HG02943 (cell line): Measurements from ENCODE around the gene PANX2.

Experiments
- ATAC-seq: cut with Tn5 transposase; IDR thresholded peaks from one replicate; pipeline ENCODE4 v1.9.1; 2021; ENCODE audit warnings: mild to moderate bottlenecking, low read depth, moderate library complexity; ENCODE audit not compliant: unreplicated experiment

PANX2 gene

GRCh38 chr22:50225200-50225969 is 54.9 kb downstream of the PANX2 start:
- no peak for ATAC-seq

- ATAC-seq, result no peak
Measured at GRCh38 chr22:50226063-50226874, 55.7 kb downstream of the PANX2 start.

GRCh38 chr22:50226875-50227165 is 56.3 kb downstream of the PANX2 start:
- ATAC-seq, result no peak

- ATAC-seq, result no peak
Measured at GRCh38 chr22:50227579-50228215, 57.2 kb downstream of the PANX2 start.

GRCh38 chr22:50228366-50228765 is 57.8 kb downstream of the PANX2 start:
- no peak for ATAC-seq

- ATAC-seq, result no peak
Measured at GRCh38 chr22:50229370-50229769, 58.8 kb downstream of the PANX2 start.
